GM19328 (cell line): ENCODE results near the gene HSPBP1.

ENCODE experiments used
- ATAC-seq: cut with Tn5 transposase; IDR thresholded peaks from one replicate; pipeline ENCODE4 v1.9.1; 2021; ENCODE audit warnings: mild to moderate bottlenecking, moderate library complexity; ENCODE audit not compliant: unreplicated experiment

Gene HSPBP1

GRCh38 chr19:55223291-55224037 lies 56.4 kb downstream of the HSPBP1 start:
- ATAC-seq = no peak

GRCh38 chr19:55220525-55220924 lies 59.4 kb downstream of the HSPBP1 start:
- no peak for ATAC-seq

- ATAC-seq = no peak
These were observed 63.3 kb downstream of the HSPBP1 start for GRCh38 chr19:55216461-55217198.

GRCh38 chr19:55213547-55213946 lies 66.4 kb downstream of the HSPBP1 start:
- ATAC-seq = no peak

- ATAC-seq = no peak
These were observed 67.5 kb downstream of the HSPBP1 start for GRCh38 chr19:55212447-55212846.
